Nephron progenitor cell (in vitro differentiated cells): ENCODE data around the gene BACH1.

ENCODE experiments used
- DNase-seq: peaks from one replicate; pipeline ENCODE4 v3.0.0; 2021
- H3K27ac Mint-ChIP-seq: 2 replicates; pipeline ENCODE4 v1.8.0; 2021; ENCODE audit warnings: mild to moderate bottlenecking, moderate library complexity, mixed read lengths
- H3K27me3 Mint-ChIP-seq: 2 replicates; pipeline ENCODE4 v1.8.0; 2021; ENCODE audit warnings: mild to moderate bottlenecking, low read depth, mixed read lengths; ENCODE audit not compliant: poor library complexity
- H3K36me3 Mint-ChIP-seq: 2 replicates; pipeline ENCODE4 v1.8.0; 2021; ENCODE audit warnings: low read depth, mixed read lengths
- H3K4me1 Mint-ChIP-seq: 2 replicates; pipeline ENCODE4 v1.8.0; 2021; ENCODE audit warnings: mixed read lengths
- H3K4me3 Mint-ChIP-seq: 2 replicates; pipeline ENCODE4 v1.8.0; 2021; ENCODE audit warnings: mild to moderate bottlenecking, moderate library complexity, mixed read lengths
- H3K9me3 Mint-ChIP-seq: 2 replicates; pipeline ENCODE4 v1.8.0; 2021; ENCODE audit warnings: mild to moderate bottlenecking, moderate library complexity, mixed read lengths
- CTCF ChIP-seq: fragments of 200-600 bp; sonication (generic); IDR thresholded peaks from 2 replicates; pipeline ENCODE4 v1.5.0; 2021; ENCODE audit warnings: antibody characterized with exemption

The BACH1 gene

GRCh38 chr21:29296446-29296845, 2.3 kb upstream of the BACH1 start:
- no peak for DNase-seq
- Mint-ChIP-seq H3K9me3 (peaks cover 56% of the 10 kb centered on the region), H3K27ac (no peak overlapping the region), H3K4me1 (peaks cover 22% of the 10 kb centered on the region), H3K36me3 (peaks cover 36% of the 10 kb centered on the region), H3K27me3 (peaks cover 3% of the 10 kb centered on the region), H3K4me3 (no peak overlapping the region)
- no peak for TF ChIP-seq CTCF

GRCh38 chr21:29297483-29298347, 1.0 kb upstream of the BACH1 start:
- Mint-ChIP-seq H3K4me3 (peak overlapping the region; percentile 72), H3K4me1 (peaks cover 34% of the 10 kb centered on the region), H3K27ac (no peak overlapping the region), H3K9me3 (peaks cover 47% of the 10 kb centered on the region), H3K36me3 (peaks cover 36% of the 10 kb centered on the region), H3K27me3 (peaks cover 3% of the 10 kb centered on the region)
- DNase-seq: no peak
- no peak for TF ChIP-seq CTCF

GRCh38 chr21:29299046-29299915, 559 bp downstream of the BACH1 start:
- H3K9me3 Mint-ChIP-seq: peaks cover 37% of the 10 kb centered on the region
- H3K27ac Mint-ChIP-seq: peak overlapping the region; percentile 88
- no peak for TF ChIP-seq CTCF
- H3K27me3 Mint-ChIP-seq: peaks cover 3% of the 10 kb centered on the region
- H3K4me1 Mint-ChIP-seq: peaks cover 45% of the 10 kb centered on the region
- H3K36me3 Mint-ChIP-seq: peaks cover 26% of the 10 kb centered on the region
- no peak for DNase-seq
- peak overlapping the region; percentile 94 for H3K4me3 Mint-ChIP-seq

GRCh38 chr21:29299916-29300806, 1.4 kb downstream of the BACH1 start:
- Mint-ChIP-seq H3K27ac (peak overlapping the region; percentile 88), H3K4me1 (peaks cover 54% of the 10 kb centered on the region), H3K9me3 (peaks cover 30% of the 10 kb centered on the region), H3K27me3 (peaks cover 3% of the 10 kb centered on the region), H3K36me3 (peaks cover 19% of the 10 kb centered on the region), H3K4me3 (peak overlapping the region; percentile 94)
- peak; percentile 8 for DNase-seq
- TF ChIP-seq CTCF: no peak

GRCh38 chr21:29300807-29301138, 2.1 kb downstream of the BACH1 start:
- H3K4me3 Mint-ChIP-seq: peak overlapping the region; percentile 94
- H3K27me3 Mint-ChIP-seq: peaks cover 3% of the 10 kb centered on the region
- H3K27ac Mint-ChIP-seq: no peak overlapping the region
- H3K9me3 Mint-ChIP-seq: peaks cover 24% of the 10 kb centered on the region
- no peak for DNase-seq
- H3K36me3 Mint-ChIP-seq: peaks cover 21% of the 10 kb centered on the region
- peaks cover 57% of the 10 kb centered on the region for H3K4me1 Mint-ChIP-seq
- no peak for TF ChIP-seq CTCF
